ENCODE measurements around the gene PIK3CG. TPM values are rescaled to one million over a fixed set of nuclear protein-coding genes. Genes with fewer than 3 reads are reported as not detected.
"Not testable (repeated sequence)": the region's sequence is repeated elsewhere in the genome, so short reads cannot be mapped to it uniquely, and the experiment has no call there.

Gene PIK3CG
- total RNA-seq = 5.3 TPM

GRCh38 chr7:106865130-106866041, at the start of gene PIK3CG:
Gene PIK3CG, plus strand, starts transcription at chr7:106865282. Its CDS starts 2,280 bp downstream, at chr7:106867562.
- DNase-seq (ENCODE audit: low spot score) = no peak

- DNase-seq (ENCODE audit: low spot score) = no peak
Measured at GRCh38 chr7:106817098-106817497, 48.0 kb upstream of the PIK3CG start.

GRCh38 chr7:106818736-106819135, 46.3 kb upstream of the PIK3CG start:
- no peak for DNase-seq (ENCODE audit: low spot score)

- no peak for DNase-seq (ENCODE audit: low spot score)
Measured at GRCh38 chr7:106819546-106819945, 45.5 kb upstream of the PIK3CG start.

- no peak for DNase-seq (ENCODE audit: low spot score)
Measured at GRCh38 chr7:106820321-106821217, 44.5 kb upstream of the PIK3CG start.

GRCh38 chr7:106823631-106824030, 41.5 kb upstream of the PIK3CG start:
- no peak for DNase-seq (ENCODE audit: low spot score)

- DNase-seq (ENCODE audit: low spot score) = no peak
Measured at GRCh38 chr7:106824458-106824857, 40.6 kb upstream of the PIK3CG start.

- no peak for DNase-seq (ENCODE audit: low spot score)
Measured at GRCh38 chr7:106827626-106828025, 37.5 kb upstream of the PIK3CG start.

GRCh38 chr7:106829496-106829895, 35.6 kb upstream of the PIK3CG start:
- DNase-seq (ENCODE audit: low spot score) = no peak

GRCh38 chr7:106830896-106831295, 34.2 kb upstream of the PIK3CG start:
- not testable (repeated sequence) for DNase-seq (ENCODE audit: low spot score)

GRCh38 chr7:106836816-106837215, 28.3 kb upstream of the PIK3CG start:
- no peak for DNase-seq (ENCODE audit: low spot score)

GRCh38 chr7:106839511-106839910, 25.6 kb upstream of the PIK3CG start:
- no peak for DNase-seq (ENCODE audit: low spot score)

GRCh38 chr7:106840342-106840741, 24.7 kb upstream of the PIK3CG start:
- DNase-seq (ENCODE audit: low spot score) = no peak

GRCh38 chr7:106841896-106842390, 23.1 kb upstream of the PIK3CG start:
- DNase-seq (ENCODE audit: low spot score) = no peak

- no peak for DNase-seq (ENCODE audit: low spot score)
Measured at GRCh38 chr7:106844279-106844997, 20.6 kb upstream of the PIK3CG start.

GRCh38 chr7:106848049-106848448, 17.0 kb upstream of the PIK3CG start:
- no peak for DNase-seq (ENCODE audit: low spot score)

- DNase-seq (ENCODE audit: low spot score) = no peak
Measured at GRCh38 chr7:106848851-106849442, 16.1 kb upstream of the PIK3CG start.

GRCh38 chr7:106851632-106852031, 13.4 kb upstream of the PIK3CG start:
- DNase-seq (ENCODE audit: low spot score) = not testable (repeated sequence)

- DNase-seq (ENCODE audit: low spot score) = no peak
Measured at GRCh38 chr7:106853250-106853908, 11.7 kb upstream of the PIK3CG start.

GRCh38 chr7:106855540-106856132, 9.4 kb upstream of the PIK3CG start:
- no peak for DNase-seq (ENCODE audit: low spot score)
